PC-3 (cell line): ENCODE measurements around the gene BICRA. TPM values are rescaled to one million over a fixed set of nuclear protein-coding genes. Genes with fewer than 3 reads are reported as not detected.

ENCODE experiments used
- ATAC-seq: fragments of 200-7000 bp; cut with Tn5 transposase; 2 replicates; pipeline ENCODE4 v1.9.1; 2020; ENCODE audit warnings: mild to moderate bottlenecking, moderate library complexity
- BruUV-seq: library from RNA; stranded (reverse); fragments of 400-500 nt; replicated peaks from 2 replicates; lab custom pipeline; 2021; lab: Mats Ljungman, UMichigan
- CTCF ChIA-PET: fragments of 300-600 bp; sonication (Branson Sonifier 250); formaldehyde crosslinking; loops from one replicate; lab custom pipeline; 2022; ENCODE audit warnings: antibody characterized with exemption; lab: Charles Lee
- POLR2A ChIA-PET: fragments of 300-600 bp; sonication (Branson Sonifier 250); formaldehyde crosslinking; loops from one replicate; lab custom pipeline; 2022; ENCODE audit warnings: antibody characterized with exemption; ENCODE audit not compliant: unreplicated experiment; lab: Charles Lee
- DNase-seq: peaks from one replicate; pipeline ENCODE4 v3.0.0-alpha.2; 2015
- H2AFZ ChIP-seq: fragments of 300-600 bp; sonication (generic); 2 replicates; pipeline ENCODE4 v1.6.0; 2016; ENCODE audit warnings: antibody characterized with exemption, low read length
- H3F3A ChIP-seq: fragments of 300-600 bp; sonication (generic); one replicate; pipeline ENCODE4 v1.6.0; 2017; ENCODE audit warnings: antibody characterized with exemption, low read length, control low read depth, mild to moderate bottlenecking; ENCODE audit not compliant: unreplicated experiment
- H3K27ac ChIP-seq: fragments of 300-600 bp; sonication (generic); 2 replicates; pipeline ENCODE4 v1.5.1; 2016; ENCODE audit warnings: mild to moderate bottlenecking, low read length
- H3K27me3 ChIP-seq: fragments of 300-600 bp; sonication (generic); 2 replicates; pipeline ENCODE4 v1.6.1; 2016; ENCODE audit warnings: low read length, mixed read lengths
- H3K36me3 ChIP-seq: fragments of 300-600 bp; sonication (generic); 2 replicates; pipeline ENCODE4 v1.6.1; 2016; ENCODE audit warnings: low read depth, mixed run types, low read length, mixed read lengths
- H3K4me1 ChIP-seq: fragments of 300-600 bp; sonication (generic); 2 replicates; pipeline ENCODE4 v1.5.1; 2016; ENCODE audit warnings: low read length; ENCODE audit not compliant: insufficient read depth
- H3K4me2 ChIP-seq: fragments of 300-600 bp; sonication (generic); 2 replicates; pipeline ENCODE4 v1.6.0; 2016; ENCODE audit warnings: low read length
- H3K4me3 ChIP-seq: fragments of 300-600 bp; sonication (generic); 2 replicates; pipeline ENCODE4 v1.5.1; 2016; ENCODE audit warnings: mild to moderate bottlenecking, low read length, mixed read lengths
- H3K79me2 ChIP-seq: fragments of 300-600 bp; sonication (generic); 2 replicates; pipeline ENCODE4 v1.6.1; 2017; ENCODE audit warnings: low read length, mixed read lengths
- H3K9ac ChIP-seq: fragments of 300-600 bp; sonication (generic); 2 replicates; pipeline ENCODE4 v1.6.0; 2016; ENCODE audit warnings: mild to moderate bottlenecking, low read length
- H3K9me2 ChIP-seq: fragments of 300-600 bp; sonication (generic); replicated peaks from 2 replicates; pipeline ENCODE4 v1.6.1; 2016; ENCODE audit warnings: mixed run types, low read length, mixed read lengths
- H3K9me3 ChIP-seq: fragments of 300-600 bp; sonication (generic); 2 replicates; pipeline ENCODE4 v1.6.1; 2016; ENCODE audit warnings: low read length, mixed read lengths
- H4K20me1 ChIP-seq: fragments of 300-600 bp; sonication (generic); 2 replicates; pipeline ENCODE4 v1.6.1; 2016; ENCODE audit warnings: low read length, mixed read lengths
- EZH2 ChIP-seq: fragments of 300-600 bp; sonication (generic); IDR thresholded peaks from one replicate; pipeline ENCODE4 v1.6.1; 2017; ENCODE audit warnings: antibody characterized with exemption, mild to moderate bottlenecking, low read length; ENCODE audit not compliant: unreplicated experiment
- EZH2phosphoT487 ChIP-seq: fragments of 300-600 bp; sonication (generic); IDR thresholded peaks from 2 replicates; pipeline ENCODE4 v1.6.1; 2018; ENCODE audit warnings: mild to moderate bottlenecking, antibody characterized with exemption, low read length, borderline replicate concordance
- intact Hi-C: fragments of 100-400 bp; cut with micrococcal nuclease; formaldehyde crosslinking; loops from 2 replicates; pipeline ENCODE4 v1.9.0; 2023
- total RNA-seq: library from RNA; depleted of rRNA; stranded (reverse); fragments of >200 nt; gene quantifications from 2 replicates; pipeline ENCODE4 v1.2.3, GENCODE V29; 2014
- TF ChIP-seq, protein P1 (sequence below): fragments of 300-600 bp; sonication (generic); conservative IDR thresholded peaks from 2 replicates; pipeline ENCODE4 v1.5.1; 2017; ENCODE audit warnings: antibody characterized with exemption, low read depth, mild to moderate bottlenecking, low read length

The BICRA gene
- total RNA-seq, 1 experiment from 2014 or later = 1.2 TPM

DNA sequence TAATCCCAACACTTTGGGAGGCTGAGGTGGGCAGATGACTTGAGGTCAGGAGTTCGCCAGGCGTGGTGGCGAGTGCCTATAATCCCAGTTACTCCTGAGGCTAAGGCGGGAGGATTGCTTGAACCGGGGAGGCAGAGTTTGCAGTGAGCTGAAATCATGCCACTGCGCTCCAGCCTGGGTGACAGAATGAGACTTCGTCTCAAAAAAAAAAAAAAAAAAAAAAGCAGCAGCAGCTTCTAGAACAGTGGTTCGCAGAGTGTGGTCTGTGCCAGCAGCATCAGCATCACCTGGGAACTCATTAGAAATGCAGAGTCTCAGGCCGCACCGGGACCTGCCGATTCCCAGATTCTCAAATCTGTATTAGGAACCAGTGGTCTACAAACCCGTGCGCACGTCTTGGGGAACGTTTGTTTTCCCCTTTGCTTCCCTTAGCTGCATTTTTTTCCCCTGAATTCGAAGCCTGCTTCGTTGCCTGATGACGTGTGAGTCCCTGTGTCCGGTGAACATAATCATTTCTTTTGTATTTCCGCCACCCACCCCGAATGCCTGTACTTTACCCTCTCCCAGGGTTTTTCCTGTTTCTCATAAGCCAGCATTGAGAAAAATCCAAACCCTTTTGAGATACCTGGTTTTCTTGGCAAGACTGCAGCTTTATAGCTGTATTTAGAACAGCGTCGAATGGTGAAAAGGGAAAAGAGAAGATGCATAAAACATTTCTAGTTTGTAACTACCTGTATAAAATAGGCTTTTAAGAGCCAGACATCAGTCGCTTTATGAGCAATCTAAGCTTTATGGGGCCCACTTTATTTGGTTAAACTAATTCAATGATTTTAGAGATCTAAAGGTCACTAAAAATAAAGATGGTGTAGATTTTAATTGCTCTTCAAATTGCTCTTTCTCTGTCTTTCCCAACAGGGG is 49.8 kb downstream of the BICRA start:
- no peaks in the 10 kb centered on the region for H3K27me3 ChIP-seq
- H3K27ac ChIP-seq = peak overlapping the region; percentile 30
- H3K36me3 ChIP-seq = 0 out of 2 replicates have a peak, but pooled peaks cover 2% of the 10 kb centered on the region
- H4K20me1 ChIP-seq = no peaks in the 10 kb centered on the region
- DNase-seq = no peak
- no peak overlapping the region for H3K9ac ChIP-seq
- no peaks in the 10 kb centered on the region for H3K9me2 ChIP-seq
- H3K79me2 ChIP-seq = peaks cover 53% of the 10 kb centered on the region
- intact Hi-C loops = no loop called here
- TF ChIP-seq, protein P1, sequence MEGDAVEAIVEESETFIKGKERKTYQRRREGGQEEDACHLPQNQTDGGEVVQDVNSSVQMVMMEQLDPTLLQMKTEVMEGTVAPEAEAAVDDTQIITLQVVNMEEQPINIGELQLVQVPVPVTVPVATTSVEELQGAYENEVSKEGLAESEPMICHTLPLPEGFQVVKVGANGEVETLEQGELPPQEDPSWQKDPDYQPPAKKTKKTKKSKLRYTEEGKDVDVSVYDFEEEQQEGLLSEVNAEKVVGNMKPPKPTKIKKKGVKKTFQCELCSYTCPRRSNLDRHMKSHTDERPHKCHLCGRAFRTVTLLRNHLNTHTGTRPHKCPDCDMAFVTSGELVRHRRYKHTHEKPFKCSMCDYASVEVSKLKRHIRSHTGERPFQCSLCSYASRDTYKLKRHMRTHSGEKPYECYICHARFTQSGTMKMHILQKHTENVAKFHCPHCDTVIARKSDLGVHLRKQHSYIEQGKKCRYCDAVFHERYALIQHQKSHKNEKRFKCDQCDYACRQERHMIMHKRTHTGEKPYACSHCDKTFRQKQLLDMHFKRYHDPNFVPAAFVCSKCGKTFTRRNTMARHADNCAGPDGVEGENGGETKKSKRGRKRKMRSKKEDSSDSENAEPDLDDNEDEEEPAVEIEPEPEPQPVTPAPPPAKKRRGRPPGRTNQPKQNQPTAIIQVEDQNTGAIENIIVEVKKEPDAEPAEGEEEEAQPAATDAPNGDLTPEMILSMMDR = no peak
- TF ChIP-seq EZH2phosphoT487 = no peak
- TF ChIP-seq EZH2 = no peak
- BruUV-seq = no TSS peak
- CTCF ChIA-PET = no interaction called here
- POLR2A ChIA-PET = no interaction called here
- no peak overlapping the region for H2AFZ ChIP-seq
- H3K4me3 ChIP-seq = no peak overlapping the region
- no peaks in the 10 kb centered on the region for H3K9me3 ChIP-seq
- peaks cover 35% of the 10 kb centered on the region for H3K4me1 ChIP-seq
- H3F3A ChIP-seq = no peaks in the 10 kb centered on the region
- H3K4me2 ChIP-seq = no peak overlapping the region
- ATAC-seq = no peak

- Histone ChIP-seq H3K4me2 (0 out of 2 replicates have a peak overlapping the region, but pooled peaks have one; percentile 43), H3K9me2 (no peaks in the 10 kb centered on the region), H3K4me1 (peaks cover 44% of the 10 kb centered on the region), H3F3A (no peaks in the 10 kb centered on the region), H3K79me2 (peaks cover 57% of the 10 kb centered on the region), H3K4me3 (no peak overlapping the region), H4K20me1 (no peaks in the 10 kb centered on the region), H3K9ac (peak overlapping the region; percentile 23; the same call in 1 of the 2 replicates), H3K9me3 (no peaks in the 10 kb centered on the region), H3K36me3 (0 out of 2 replicates have a peak, but pooled peaks cover 2% of the 10 kb centered on the region), H3K27ac (peak overlapping the region; percentile 99), H2AFZ (no peak overlapping the region), H3K27me3 (no peaks in the 10 kb centered on the region)
- no TSS peak for BruUV-seq
- CTCF ChIA-PET = no interaction called here
- no peak for TF ChIP-seq EZH2phosphoT487
- TF ChIP-seq, protein P1 = no peak
- TF ChIP-seq EZH2 = no peak
- ATAC-seq (no peak), DNase-seq (peak; percentile 74)
- intact Hi-C loops = no loop called here
- POLR2A ChIA-PET = interaction anchor here (0.6 kb wide), 1 partner anchor 177 kb away, joined by 3 read pairs; no protein-coding TSS in a partner anchor
Observed at GRCh38 chr19:47660435-47660832, 51.5 kb downstream of the BICRA start.

GRCh38 chr19:47661161-47661560 is 52.2 kb downstream of the BICRA start:
- no peak for ATAC-seq
- no peaks in the 10 kb centered on the region for H3K27me3 ChIP-seq
- peaks cover 61% of the 10 kb centered on the region for H3K79me2 ChIP-seq
- DNase-seq = no peak
- ChIA-PET CTCF (no interaction called here), POLR2A (interaction anchor here (0.6 kb wide), 1 partner anchor 216 kb away, joined by 4 read pairs; no protein-coding TSS in a partner anchor)
- no peak overlapping the region for H2AFZ ChIP-seq
- no peak overlapping the region for H3K9ac ChIP-seq
- BruUV-seq = no TSS peak
- H3F3A ChIP-seq = no peaks in the 10 kb centered on the region
- no peak overlapping the region for H3K4me2 ChIP-seq
- H3K4me3 ChIP-seq = no peak overlapping the region
- 0 out of 2 replicates have a peak, but pooled peaks cover 2% of the 10 kb centered on the region for H3K36me3 ChIP-seq
- intact Hi-C loops = no loop called here
- H4K20me1 ChIP-seq = no peaks in the 10 kb centered on the region
- peaks cover 44% of the 10 kb centered on the region for H3K4me1 ChIP-seq
- no peak for TF ChIP-seq EZH2phosphoT487
- TF ChIP-seq, protein P1 = no peak
- TF ChIP-seq EZH2 = no peak
- H3K27ac ChIP-seq = peak overlapping the region; percentile 99
- H3K9me3 ChIP-seq = no peaks in the 10 kb centered on the region
- H3K9me2 ChIP-seq = no peaks in the 10 kb centered on the region
